HG02938 (cell line): ENCODE results near the gene PTPN1.
"Not testable (repeated sequence)": the region's sequence is repeated elsewhere in the genome, so short reads cannot be mapped to it uniquely, and the experiment has no call there.

Experiments
- ATAC-seq: cut with Tn5 transposase; IDR thresholded peaks from one replicate; pipeline ENCODE4 v1.9.1; 2021; ENCODE audit warnings: mild to moderate bottlenecking, moderate library complexity; ENCODE audit not compliant: unreplicated experiment

PTPN1 gene

DNA sequence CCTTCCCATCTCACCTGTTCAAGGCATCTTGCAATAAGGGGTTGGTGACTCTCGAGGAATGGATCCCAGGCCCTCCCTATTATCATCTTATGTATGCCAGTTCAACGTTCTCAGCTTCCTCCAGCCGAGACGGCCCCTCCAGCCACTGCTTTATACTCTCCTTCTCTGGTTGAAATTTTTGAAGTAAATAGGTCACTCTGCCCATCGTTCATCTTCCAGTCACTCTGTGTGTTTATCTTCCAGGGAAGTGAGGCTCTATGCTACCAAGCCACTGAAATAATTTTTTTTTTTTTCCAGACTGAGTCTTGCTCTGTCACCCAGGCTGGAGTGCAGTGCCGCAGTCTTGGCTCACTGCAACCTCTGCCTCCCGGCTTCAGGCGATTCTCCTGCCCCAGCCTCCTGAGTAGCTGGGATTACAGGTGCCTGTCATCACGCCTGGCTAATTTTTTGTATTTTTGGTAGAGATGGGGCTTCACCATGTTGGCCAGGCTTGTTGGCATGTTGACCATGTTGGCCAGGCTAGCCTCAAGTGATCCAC, 17.0 kb downstream of the PTPN1 start:
- no peak for ATAC-seq

DNA sequence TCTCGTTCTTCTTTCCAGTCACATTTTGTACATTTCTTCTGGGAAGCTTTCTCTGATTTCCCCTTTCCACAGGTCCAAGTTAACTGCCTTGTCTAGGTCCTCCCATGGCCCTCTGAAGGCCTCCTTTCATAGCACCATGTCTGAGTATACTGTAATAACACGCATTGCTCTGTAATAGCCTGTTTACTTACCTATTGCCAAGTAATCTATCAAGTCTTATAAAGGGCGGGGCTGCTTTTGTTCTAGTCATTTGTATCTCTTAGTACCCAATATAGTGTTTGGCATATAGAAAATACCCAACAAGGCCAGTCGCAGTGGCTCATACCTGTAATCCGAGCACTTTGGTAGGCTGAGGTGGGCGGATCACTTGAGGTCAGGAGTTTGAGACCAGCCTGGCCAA, 17.9 kb downstream of the PTPN1 start:
- ATAC-seq = no peak

DNA sequence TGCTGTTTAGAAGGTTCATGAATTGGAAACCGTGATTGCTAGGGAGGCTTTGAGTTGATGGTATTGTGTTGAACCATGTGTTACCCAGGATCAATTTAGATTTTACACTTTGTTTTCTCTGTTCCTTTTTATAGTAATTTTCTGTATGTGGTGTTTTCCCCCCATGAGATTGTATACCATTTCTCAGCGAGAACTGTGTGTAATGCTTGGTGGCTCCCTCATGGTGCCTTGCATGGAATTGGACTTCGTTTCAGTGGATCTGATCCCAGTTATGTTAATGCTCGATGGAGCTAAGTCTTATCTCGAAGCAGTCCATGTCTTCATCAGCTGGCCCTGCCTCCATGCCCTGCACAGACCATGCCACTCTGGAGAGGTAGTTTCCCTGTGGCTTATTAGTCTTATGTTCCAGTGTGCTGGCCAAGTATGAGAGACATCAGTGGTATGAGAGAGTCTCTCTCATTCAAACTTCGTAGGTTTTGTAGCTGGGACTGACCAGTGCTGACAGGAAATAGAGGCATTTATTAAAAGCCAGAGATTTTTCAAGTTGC, 18.7 kb downstream of the PTPN1 start:
- no peak for ATAC-seq

DNA sequence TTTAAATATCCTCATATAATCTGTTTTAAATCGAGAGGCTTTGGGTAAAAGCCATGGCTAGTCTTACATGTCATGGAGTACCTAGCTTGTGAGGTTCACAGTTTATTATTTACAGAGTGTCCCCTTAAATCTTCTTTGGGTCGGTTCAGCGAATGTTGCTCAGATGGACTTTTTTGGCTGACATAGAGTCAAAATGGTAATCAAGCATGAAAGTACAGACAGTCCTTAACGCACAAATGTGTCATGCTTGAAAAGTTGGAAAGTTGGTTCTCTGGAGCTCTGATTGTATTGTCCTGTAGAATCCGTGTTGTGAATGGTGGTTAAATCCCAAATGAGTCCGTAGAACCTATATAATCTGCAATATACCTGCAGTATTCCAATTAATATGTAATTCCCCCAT, 22.0 kb downstream of the PTPN1 start:
- ATAC-seq = no peak

DNA sequence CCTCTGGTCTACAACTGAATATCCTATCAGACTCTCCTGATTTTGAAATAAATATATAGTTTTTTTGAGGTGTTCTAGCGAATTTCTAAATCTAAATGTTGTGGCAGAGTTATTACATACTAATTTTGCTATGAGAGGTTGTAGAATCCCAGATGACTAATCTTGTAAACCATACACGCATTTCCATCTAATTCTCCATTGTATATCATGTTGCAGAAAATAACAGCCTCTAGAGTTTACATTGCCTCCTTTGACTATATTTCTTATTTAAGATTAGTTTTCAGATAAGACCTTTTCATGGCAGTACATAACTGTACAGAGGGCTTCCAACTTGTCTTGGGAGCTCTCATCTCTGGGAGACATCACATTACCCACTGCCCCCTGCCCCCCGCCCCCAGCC, 22.9 kb downstream of the PTPN1 start:
- no peak for ATAC-seq

DNA sequence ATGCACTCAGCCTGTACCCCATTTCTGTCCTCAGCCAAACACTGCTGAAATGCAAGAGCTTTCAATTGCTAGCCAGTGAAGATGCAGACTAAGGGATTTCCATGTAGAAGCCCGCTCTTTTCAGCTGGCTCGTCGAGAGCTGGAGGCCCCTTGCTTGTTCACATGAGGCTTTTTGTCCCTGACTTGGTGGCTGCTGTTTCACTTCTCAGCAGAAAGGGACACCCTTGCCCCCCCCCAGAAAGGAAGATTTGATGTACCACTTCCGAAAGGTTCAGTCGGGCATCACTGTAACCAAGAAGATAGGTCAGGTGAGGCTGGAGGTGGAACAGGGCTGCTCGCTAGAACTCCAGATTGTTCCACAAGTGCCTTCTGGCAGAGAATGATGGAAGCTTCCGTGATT, 23.3 kb downstream of the PTPN1 start:
- no peak for ATAC-seq

DNA sequence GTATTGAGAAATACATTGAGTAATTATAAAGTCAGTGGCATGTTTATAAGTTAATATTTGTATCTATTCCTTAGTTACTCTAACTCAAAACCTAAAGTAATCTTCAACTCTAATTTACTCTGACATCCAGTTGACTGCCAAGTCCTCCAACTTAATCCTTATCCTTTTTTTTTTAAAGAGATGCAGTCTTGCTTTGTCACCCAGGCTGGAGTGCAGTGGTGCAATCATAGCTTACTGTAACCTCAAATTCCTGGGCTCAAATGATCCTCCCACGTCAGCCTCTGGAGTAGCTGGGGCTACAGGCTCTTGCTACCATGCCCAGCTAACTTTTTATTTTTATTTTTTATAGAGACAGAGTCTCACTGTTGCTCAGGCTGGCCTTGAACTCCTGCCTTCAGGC, 24.4 kb downstream of the PTPN1 start:
- no peak for ATAC-seq

DNA sequence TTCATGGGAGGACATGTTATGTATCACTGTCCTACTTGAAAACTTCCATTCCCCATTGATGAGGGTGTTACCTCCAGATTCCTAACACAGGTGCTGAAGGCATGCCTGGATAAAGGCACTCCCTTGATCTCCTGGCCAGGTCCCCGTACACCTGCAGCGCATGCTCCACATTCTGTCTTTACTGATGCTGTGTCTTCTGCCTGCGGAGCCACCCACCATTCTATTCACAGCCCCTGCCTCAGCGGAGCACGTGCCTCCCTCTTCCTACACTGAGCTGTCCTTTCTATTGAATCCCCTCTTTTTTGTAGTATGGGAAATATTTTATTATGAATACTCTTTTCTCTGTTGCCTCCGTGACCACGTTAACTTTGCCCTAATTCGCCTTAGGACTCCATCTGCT, 25.0 kb downstream of the PTPN1 start:
- ATAC-seq = no peak

DNA sequence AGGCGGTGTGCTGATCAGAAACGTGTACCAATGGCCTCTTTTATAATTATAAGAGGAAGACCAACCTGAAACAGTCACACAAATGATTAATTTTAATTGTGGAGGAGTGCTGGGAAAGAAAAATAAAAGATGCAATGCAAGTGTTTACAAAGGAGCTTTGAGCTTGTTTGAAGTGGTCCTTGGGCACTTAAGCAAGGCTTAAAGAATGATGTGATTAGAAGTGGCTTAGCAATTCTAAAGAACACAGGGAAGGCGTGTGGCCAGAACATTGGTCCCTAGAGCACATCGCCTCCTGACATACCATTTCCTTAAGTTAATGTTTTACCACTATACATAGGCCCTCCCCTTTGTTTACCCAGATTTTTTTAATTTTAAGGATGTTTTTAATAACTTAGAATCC, 26.1 kb downstream of the PTPN1 start:
- no peak for ATAC-seq

DNA sequence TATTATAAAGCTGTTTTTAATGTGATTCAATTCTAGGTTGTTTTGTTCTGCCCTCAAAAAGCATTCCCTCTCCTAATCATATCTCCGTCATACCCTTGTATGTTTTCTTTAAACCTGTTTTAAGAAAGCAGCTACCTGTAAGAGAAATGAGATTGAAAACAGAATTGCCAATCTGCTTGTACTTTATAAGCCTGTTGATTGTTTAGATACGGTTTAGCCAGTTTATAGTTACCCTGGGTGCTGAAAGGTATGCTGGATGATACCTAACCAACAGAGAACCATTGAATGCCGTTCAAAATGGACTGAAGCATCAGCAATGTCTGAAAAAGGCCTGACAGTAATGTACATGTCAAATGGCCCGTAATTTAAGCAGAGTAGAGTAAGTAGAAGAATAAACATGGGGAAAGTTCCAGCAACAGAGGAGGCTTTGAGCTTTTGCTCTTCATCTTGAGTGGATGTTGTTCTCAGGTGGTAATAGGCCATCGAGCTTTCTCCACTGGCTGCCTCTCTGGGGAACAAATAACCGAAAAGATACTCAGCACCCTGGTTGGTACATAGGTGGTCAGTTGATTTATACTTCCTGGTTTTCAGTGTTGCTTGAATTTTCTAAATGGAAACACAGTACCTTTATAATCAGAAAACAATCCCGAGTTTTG, 27.5 kb downstream of the PTPN1 start:
- ATAC-seq = no peak

DNA sequence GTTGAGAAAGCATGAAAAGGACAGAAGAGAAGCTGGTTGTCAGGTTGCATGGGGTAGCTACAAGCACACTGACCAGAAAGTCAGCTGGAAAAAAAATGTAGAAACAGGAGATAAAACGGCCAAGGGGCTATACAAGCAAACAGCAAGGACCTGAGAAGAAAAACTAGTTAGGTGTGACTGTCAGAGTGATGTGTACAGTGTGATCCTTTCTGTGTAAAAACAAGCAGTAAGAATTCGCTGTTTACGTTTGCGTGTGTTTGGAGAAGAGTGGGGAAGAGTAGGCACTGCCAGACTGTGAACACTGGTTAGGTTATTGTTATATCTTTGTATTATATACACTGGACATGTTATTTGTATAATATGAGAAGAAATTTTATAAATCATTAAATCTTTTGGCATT, 28.1 kb downstream of the PTPN1 start:
- no peak for ATAC-seq

DNA sequence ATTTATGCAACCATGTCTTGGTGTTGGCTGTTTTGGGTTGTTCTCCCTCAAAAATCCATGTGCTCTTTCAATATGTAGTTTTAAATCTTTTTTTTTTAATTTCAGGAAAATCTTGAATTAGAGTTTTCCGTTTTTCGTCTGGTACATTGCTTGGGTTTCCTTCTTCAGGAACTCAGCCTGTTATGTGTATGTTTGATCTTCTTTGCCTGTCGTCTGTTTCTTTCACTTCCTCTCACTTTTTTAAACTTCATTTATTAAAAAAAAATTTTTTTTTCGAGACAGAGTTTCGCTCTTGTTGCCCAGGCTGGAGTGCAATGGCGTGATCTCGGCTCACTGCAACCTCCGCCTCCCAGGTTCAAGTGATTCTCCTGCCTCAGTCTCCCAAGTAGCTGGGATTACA, 29.6 kb downstream of the PTPN1 start:
- ATAC-seq = not testable (repeated sequence)

DNA sequence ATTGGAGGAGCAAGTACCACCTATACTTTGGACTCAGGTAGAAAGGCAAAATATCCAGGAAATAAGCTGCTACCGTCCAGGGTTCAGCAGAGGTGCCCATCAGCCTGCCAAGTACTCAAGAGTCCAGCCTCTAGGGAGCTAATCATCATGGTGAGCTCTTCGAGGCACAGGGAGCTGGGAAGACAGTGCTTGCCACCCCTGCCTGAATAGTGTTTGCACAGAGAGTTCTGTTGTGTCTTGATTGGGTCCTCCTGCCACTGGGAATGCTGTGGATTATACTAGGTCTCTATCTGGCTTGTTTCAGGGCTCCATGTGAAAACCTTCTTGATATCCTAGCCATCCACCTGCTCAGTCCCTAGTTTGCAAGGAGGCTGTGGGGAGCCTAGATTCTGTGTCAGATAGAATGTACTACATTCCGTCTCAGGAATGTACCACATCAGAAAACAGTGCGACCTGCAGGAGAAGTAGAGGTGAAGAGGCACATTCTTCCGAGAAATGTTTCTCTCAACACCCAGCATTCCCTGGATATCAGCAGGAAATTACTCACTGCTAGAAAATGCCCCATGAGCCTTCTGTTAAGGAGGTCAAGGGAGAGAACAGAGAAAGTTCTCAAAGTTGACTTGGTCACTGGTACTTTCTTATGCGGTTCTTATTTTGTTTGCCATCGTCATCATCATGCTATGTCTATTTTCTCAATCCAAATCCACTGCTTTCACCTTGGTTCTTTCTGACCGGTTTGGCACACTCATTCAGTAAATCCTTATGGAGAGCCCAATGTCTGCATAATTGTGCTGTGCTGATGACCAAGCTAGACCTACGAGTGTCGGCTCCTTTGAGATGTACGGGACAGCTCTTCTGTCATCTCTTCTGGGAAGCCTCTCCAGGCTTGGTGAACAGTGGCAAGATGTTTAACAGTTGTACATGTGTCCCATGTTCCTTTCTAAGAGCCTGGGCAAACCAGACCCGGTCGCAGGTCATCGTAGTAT, 30.7 kb downstream of the PTPN1 start:
- peak; percentile 16 for ATAC-seq

DNA sequence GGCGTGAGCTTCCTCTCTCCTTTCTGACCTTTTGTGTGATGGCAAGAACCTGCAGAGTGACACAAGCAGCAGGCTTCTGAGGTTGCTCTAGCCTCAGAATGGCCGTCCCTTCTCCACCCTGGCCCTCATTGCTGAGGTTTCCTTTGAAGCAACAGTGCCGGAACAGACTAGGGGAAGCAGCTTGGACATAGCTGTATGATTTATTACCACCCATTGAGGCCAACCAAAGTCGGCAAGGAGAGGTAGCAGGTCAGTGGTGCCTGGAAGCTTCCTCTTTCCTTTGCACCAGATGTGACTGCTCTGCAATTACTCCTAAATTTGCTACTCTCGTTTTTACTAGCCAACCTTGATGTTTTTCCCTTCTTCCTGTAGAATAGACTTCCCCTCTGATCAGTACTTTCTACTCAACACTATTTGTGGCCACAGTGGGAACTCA, 31.4 kb downstream of the PTPN1 start:
- peak; percentile 39 for ATAC-seq

DNA sequence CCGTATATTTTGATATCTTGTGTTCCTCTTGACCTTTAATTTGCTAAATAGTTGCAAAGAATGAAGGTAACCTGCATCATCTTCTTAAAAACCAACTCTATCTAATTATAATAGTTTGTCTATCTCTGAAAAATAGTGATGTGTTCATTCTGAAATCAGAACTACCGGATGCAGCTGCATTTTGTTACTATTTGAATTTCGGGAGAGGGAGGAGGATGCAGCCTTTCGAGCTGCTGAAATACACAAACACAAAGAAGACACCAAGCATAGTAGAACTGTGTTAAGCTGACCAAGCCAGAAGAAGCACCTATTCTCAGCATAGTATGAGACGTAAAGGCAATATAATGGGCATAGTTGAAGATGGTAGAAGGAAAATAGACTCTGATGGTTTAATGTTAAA, 33.1 kb downstream of the PTPN1 start:
- no peak for ATAC-seq

DNA sequence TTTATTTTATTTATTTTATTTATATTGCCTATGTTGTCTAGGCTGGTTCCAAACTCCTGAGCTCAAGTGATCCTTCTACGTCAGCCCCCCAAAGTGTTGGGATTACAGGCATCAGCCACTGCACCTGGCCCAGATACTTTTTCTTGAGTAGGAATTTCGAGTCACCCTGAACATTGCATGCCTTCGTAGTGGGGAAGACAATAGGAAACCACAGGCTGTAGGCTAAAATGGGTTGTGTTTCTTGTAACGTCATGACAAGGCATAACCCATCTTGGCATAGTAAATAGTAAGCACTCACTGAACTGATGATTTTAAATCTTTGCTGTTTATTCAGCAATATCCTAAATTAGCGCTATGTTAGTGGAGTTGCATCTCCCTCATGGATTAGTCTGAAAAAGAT, 34.9 kb downstream of the PTPN1 start:
- no peak for ATAC-seq

DNA sequence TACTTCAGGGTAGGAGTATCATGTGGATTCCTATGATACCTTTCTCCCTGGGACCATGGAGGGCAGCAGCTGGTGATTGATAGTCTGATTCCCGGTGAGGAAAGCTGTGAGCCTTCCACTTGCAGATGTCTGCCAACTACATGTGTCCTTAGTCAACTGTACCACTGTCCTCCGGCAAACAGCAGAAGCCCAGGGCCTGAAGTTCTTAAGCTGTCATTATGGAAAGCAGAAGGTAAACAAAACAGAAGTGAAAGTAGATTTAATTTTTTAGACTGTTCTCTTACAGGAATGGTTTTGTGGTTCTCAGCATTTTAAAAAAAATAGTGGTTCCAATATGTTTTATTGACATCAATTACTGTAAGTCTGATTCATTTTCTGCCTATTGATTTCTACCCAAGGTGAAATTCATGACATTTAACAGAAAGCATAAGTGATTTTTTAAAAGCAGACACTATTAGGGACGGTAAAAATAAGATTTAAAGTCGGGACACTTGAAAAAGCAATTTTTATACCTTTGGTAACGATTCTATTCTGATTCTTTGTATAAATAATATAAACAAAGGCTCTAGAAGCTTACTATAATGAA, 36.6 kb downstream of the PTPN1 start:
- no peak for ATAC-seq

DNA sequence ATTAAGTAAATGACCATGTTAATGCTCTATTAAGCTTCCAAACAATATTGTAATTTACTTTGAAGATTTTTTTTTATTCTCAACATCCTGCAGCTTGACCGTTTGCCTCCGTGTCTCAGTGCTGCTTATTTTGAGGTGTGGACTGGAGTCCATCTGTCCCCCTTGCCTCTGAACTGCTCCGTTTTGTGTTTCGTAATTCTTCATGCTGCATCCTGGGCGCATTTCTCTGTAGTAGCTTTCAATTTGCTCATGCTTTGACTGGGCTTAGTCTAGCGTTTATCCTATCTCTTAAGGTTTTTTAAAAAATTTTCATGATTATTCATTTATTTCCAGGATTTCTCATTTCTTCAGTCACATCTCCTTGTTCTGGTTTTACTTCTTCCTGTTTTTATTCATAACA, 37.8 kb downstream of the PTPN1 start:
- no peak for ATAC-seq

DNA sequence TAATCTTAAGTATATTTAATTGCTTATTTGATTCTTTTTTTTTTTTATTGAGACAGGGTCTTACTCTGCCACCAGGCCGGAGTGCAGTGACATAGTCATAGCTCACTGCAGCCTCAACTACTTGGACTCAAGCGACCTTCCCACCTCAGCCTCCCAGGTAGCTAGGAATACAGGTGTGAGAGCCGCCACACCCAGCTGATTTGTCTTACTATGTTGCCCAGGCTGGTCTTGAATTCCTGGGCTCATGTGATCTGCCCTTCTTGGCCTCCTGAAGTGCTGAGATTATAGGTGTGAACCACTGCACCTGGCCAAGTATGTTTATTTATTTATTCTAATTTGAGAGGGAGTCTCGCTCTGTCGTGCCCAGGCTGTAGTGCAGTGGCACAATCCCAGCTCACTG, 38.2 kb downstream of the PTPN1 start:
- ATAC-seq = no peak

DNA sequence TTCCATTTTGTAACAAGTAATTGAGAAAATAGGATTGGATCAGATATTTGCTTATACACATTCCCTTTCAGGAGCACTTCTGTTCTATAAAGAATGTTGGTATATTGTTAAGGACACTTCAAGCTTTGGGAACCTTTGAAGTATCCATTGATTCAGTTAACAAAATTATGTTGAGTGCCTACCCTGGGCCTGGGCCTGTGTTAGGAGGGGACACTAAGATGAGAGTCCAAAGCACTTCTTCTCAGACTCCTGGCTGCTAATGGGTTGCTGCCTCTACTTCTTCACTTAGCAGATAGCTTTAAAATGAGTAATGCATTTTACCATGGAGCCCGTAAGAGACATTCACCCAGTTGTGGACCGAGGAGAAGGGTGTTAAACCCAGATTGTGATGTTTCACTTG, 40.3 kb downstream of the PTPN1 start:
- no peak for ATAC-seq

DNA sequence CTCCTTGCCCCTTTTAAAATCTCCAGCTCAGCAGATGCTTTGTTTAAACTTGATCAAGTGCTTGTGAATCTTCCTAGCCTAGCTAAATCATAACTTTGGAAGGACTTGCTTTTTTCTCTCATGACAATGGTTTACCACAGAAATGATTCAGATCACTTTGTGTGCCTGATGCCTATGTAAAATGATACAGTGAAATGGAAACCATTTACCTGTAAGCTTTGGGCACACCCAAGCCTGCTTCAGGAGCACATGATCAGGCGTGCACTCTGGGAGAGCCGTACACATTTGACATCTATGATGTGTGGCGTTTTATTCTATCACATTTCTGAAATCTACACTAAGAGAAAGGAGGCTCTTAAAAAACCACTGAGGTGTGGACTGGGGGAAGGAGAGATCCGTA, 41.1 kb downstream of the PTPN1 start:
- ATAC-seq = no peak
